Fibroblast of villous mesenchyme (primary cell): ENCODE measurements around the gene PFDN5. TPM values are rescaled to one million over a fixed set of nuclear protein-coding genes. Genes with fewer than 3 reads are reported as not detected.
"Not testable (repeated sequence)": the region's sequence is repeated elsewhere in the genome, so short reads cannot be mapped to it uniquely, and the experiment has no call there.

Source experiments
- DNase-seq: peaks from one replicate; pipeline ENCODE4 v3.0.0-alpha.2; 2010; ENCODE audit warnings: low read depth
- H3K4me3 ChIP-seq: 2 replicates; pipeline ENCODE4 v1.5.1; 2011; ENCODE audit warnings: low read depth, mild to moderate bottlenecking, low read length
- total RNA-seq: library from RNA; depleted of rRNA; stranded (reverse); fragments of >200 nt; gene quantifications from 2 replicates; pipeline ENCODE4 v1.2.3, GENCODE V29; 2012
- TF ChIP-seq, protein P1 (sequence below): IDR thresholded peaks from 2 replicates; pipeline ENCODE4 v1.5.1; 2012; ENCODE audit warnings: low read depth, mild to moderate bottlenecking, low read length; ENCODE audit not compliant: insufficient read depth

Gene PFDN5
- total RNA-seq, 1 donor, result 382 TPM

DNA sequence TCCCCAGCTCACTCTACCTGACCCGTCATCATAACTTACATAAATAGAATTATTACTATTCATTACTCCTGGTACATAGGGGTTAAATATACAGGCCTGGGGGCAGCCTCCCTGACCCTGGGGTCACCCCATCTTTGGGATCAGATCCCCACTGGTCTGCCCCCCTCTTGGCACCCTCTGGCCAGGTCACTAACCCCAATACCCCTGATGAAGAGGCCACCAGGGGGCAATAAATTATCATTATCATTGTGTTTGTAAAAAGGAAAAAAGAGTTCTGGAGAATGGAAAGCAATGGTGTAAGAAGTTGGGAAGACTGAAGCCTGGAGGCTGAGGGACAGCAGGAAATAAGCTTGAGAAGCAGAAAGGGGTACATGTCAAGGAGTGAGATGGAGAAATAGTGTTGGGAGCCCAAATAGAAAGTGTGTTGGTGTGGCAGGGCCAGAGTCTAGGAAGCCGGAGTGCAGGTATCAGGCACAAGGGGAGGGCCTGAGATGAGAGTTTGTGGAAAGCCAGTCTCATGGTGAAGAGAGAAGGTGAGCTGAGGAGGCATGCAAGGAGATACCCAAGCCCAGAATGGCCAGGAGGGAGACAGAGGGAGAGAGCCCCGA lies 32.2 kb downstream of the PFDN5 start:
- DNase-seq, result peak; percentile 13
- TF ChIP-seq, protein P1, sequence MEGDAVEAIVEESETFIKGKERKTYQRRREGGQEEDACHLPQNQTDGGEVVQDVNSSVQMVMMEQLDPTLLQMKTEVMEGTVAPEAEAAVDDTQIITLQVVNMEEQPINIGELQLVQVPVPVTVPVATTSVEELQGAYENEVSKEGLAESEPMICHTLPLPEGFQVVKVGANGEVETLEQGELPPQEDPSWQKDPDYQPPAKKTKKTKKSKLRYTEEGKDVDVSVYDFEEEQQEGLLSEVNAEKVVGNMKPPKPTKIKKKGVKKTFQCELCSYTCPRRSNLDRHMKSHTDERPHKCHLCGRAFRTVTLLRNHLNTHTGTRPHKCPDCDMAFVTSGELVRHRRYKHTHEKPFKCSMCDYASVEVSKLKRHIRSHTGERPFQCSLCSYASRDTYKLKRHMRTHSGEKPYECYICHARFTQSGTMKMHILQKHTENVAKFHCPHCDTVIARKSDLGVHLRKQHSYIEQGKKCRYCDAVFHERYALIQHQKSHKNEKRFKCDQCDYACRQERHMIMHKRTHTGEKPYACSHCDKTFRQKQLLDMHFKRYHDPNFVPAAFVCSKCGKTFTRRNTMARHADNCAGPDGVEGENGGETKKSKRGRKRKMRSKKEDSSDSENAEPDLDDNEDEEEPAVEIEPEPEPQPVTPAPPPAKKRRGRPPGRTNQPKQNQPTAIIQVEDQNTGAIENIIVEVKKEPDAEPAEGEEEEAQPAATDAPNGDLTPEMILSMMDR, result peak; percentile 36
- H3K4me3 ChIP-seq, result no peak overlapping the region

DNA sequence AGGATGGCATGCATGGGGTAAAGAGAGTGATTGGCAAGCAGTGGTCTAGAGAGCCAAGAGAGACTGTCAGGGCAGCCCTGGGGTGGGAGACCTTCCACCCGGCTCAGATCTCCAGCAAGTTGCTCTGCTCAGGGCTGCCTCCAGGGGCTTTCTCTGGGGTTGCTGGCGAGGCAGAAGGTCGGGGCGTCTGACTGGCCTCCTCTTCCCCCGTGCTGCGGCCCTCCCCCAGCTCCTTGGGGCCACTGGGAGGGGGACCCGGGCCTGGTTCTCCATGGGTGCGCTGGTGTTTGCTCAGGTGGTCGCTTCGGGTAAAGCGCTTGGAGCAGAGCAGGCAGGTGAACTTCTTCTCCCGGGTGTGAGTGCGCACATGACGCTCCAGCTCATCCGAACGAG lies 32.7 kb downstream of the PFDN5 start:
- no peak for DNase-seq
- TF ChIP-seq, protein P1, result no peak
- no peak overlapping the region for H3K4me3 ChIP-seq

DNA sequence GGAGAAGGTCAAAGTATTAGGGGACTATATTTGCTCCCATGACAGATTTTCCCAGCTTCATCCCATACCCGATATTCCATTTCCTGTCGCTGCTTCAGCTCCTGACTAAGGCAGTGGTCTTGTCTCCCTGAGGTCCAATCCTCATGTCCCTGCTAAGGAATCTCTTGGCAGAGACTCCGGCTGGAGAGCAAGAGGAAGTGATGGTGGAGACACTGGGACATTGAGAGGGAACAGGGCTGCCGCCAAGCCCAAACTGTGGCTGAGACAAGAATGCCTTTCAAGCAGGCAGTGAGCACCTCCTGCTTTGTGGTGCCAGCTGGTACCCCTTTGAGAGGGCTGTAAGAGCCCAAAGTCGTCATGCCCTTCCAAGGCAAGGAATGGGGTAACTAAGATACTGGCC lies 35.3 kb downstream of the PFDN5 start:
- H3K4me3 ChIP-seq, result no peak overlapping the region
- TF ChIP-seq, protein P1, result no peak
- no peak for DNase-seq

DNA sequence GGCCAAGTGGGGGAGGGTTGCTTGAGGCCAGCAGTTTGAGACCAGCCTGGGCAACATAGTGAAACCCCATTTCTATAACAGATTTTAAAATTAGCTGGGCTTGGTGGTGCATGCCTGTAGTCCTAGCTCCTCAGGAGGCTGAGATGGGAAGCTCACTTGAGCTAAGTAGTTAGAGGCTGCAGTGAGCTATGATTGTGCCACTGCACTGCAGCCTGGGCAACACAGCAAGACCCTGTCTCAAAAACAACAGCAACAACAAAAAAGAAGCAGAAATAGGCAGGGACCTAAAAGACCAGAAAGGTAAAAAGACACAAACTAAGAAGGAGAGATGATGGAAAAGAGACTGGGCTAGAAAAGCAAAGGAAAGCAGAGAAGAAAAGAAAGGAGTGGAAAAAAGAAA lies 37.0 kb downstream of the PFDN5 start:
- H3K4me3 ChIP-seq, DNase-seq: not testable (repeated sequence)

DNA sequence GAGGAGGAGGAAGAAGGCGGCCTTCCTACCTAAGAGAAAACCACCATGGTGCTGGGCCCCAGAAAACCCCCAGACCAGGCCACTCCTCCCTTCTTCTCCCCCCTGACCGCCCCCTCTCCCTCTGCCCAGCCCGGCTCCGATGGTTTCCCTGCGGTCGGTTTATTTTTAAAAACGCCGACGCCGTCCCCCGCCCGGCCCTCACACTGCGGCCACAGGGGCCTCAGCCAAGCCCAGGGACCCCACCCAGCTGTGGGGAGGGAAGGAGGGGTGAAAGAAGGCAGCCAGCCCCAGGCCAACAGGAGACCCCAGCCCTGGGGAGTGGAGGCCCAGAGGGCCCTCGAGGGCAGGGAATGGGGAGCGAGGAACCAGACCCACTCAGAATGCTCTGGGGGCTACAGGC lies 37.4 kb downstream of the PFDN5 start:
- TF ChIP-seq, protein P1, result no peak
- no peak for DNase-seq
- no peak overlapping the region for H3K4me3 ChIP-seq

DNA sequence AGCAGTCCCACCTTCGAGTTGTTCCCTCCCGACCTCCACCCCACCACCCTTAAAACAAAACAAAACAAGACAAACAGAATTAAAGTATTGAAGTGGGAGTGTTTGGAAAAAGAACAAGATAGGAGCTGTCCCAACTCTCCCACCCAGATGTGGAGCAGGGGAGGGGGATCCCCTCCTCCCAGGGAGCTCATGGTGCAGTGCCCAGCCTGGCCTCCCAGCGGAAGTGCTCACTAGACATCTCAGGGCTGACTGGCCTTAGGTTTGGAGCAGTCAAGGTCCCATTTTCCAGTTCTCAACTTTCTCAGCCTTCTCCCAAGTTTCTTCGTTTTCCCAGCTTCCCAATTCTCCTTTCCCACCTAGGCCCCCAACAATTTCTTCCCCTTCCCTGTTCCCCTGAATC lies 37.9 kb downstream of the PFDN5 start:
- DNase-seq, result no peak
- no peak overlapping the region for H3K4me3 ChIP-seq
- TF ChIP-seq, protein P1, result no peak

DNA sequence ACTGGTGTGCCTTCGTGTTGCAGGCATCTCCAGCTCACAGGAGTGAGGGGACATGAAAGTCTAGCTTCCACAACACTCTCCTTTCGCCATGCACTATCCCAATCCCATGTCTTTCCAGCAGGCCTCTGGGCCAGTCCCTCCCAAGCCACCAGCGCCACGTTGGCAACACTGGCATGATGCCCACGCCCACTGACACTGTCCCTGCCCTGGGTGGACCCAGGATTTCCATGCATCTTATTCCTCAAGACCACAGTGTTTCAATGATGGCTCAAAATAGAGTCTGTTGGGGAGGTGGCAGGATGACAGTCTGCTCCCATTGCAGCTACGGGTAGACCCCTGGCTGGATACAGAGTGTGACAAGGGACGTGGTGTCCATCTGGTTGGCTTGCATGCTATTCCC lies 38.5 kb downstream of the PFDN5 start:
- DNase-seq, result no peak
- no peak overlapping the region for H3K4me3 ChIP-seq
- TF ChIP-seq, protein P1, result no peak

DNA sequence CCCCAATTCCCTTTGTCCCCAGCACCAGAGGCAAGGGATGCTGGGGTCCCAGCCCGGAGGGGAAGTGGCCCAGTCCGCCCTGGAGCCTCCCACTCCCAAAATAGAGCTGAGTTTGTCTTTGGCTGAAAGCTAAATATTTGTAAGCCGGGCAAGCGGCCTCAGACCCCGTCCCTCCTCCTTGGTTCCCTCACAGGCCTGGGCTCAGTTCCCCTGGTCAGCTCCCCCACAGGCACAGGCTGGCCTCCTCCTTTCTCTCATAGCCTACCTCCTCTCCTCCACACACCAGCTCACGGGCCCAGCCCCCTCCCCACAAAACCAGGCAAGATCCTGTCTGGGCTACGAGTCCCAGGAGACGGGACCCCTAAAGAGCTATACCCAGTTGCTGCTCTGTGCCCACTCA lies 39.5 kb downstream of the PFDN5 start:
- TF ChIP-seq, protein P1, result no peak
- no peak overlapping the region for H3K4me3 ChIP-seq
- no peak for DNase-seq
